SK-N-SH treated with all-trans-retinoic acid at 6 μM for 48 hours (cell line): ENCODE data around the gene RIMBP2.

Experiments
- ATAC-seq: fragments of 200-7000 bp; cut with Tn5 transposase; 3 replicates; pipeline ENCODE4 v1.9.1; 2020; ENCODE audit warnings: mild to moderate bottlenecking, moderate library complexity
- ARNTL ChIP-seq: fragments of 450-650 bp; formaldehyde crosslinking; IDR thresholded peaks from 2 replicates; pipeline ENCODE4 v1.5.0; 2020; ENCODE audit warnings: low read depth, mild to moderate bottlenecking, moderate library complexity, borderline replicate concordance
- BACH2 ChIP-seq: fragments of 250-450 bp; sonication (Bioruptor Pico); IDR thresholded peaks from 2 replicates; pipeline ENCODE4 v1.9.0; 2021; ENCODE audit warnings: mild to moderate bottlenecking, borderline replicate concordance
- CREB5 ChIP-seq: fragments of 250-450 bp; sonication (Bioruptor Pico); IDR thresholded peaks from 2 replicates; pipeline ENCODE4 v1.5.1; 2020; ENCODE audit warnings: low read depth, mild to moderate bottlenecking, moderate library complexity
- CSDC2 ChIP-seq: fragments of 250-450 bp; sonication (Bioruptor Pico); IDR thresholded peaks from 2 replicates; pipeline ENCODE4 v1.5.0; 2020; ENCODE audit warnings: mild to moderate bottlenecking, moderate library complexity
- CSRNP3 ChIP-seq: fragments of 250-450 bp; sonication (Bioruptor Pico); IDR thresholded peaks from 2 replicates; pipeline ENCODE4 v1.5.1; 2021; ENCODE audit warnings: mild to moderate bottlenecking, moderate library complexity
- GLIS3 ChIP-seq: fragments of 250-450 bp; sonication (Bioruptor Pico); IDR thresholded peaks from 2 replicates; pipeline ENCODE4 v1.5.0; 2020; ENCODE audit warnings: mild to moderate bottlenecking, moderate library complexity
- PATZ1 ChIP-seq: fragments of 250-450 bp; sonication (Bioruptor Pico); IDR thresholded peaks from 2 replicates; pipeline ENCODE4 v1.8.0; 2020; ENCODE audit warnings: mild to moderate bottlenecking, moderate library complexity, borderline replicate concordance
- POU6F1 ChIP-seq: fragments of 250-450 bp; sonication (Bioruptor Pico); IDR thresholded peaks from 2 replicates; pipeline ENCODE4 v1.8.0; 2021; ENCODE audit warnings: low read depth, mild to moderate bottlenecking, moderate library complexity, borderline replicate concordance
- RARB ChIP-seq: fragments of 250-450 bp; sonication (Bioruptor Pico); IDR thresholded peaks from 2 replicates; pipeline ENCODE4 v1.8.0; 2021; ENCODE audit warnings: mild to moderate bottlenecking, moderate library complexity
- SNAI2 ChIP-seq: fragments of 250-450 bp; sonication (Bioruptor Pico); IDR thresholded peaks from 2 replicates; pipeline ENCODE4 v1.5.0; 2020; ENCODE audit warnings: mild to moderate bottlenecking, moderate library complexity
- TOX ChIP-seq: fragments of 250-450 bp; sonication (Bioruptor Pico); IDR thresholded peaks from 2 replicates; pipeline ENCODE4 v1.8.0; 2021; ENCODE audit warnings: mild to moderate bottlenecking, moderate library complexity, borderline replicate concordance
- TSHZ2 ChIP-seq: fragments of 250-450 bp; sonication (Bioruptor Pico); IDR thresholded peaks from 2 replicates; pipeline ENCODE4 v1.5.0; 2020; ENCODE audit warnings: mild to moderate bottlenecking, moderate library complexity
- ZC3H10 ChIP-seq: fragments of 250-450 bp; sonication (Bioruptor Pico); IDR thresholded peaks from 2 replicates; pipeline ENCODE4 v1.5.1; 2021; ENCODE audit warnings: mild to moderate bottlenecking, moderate library complexity
- ZNF70 ChIP-seq: fragments of 450-650 bp; formaldehyde crosslinking; IDR thresholded peaks from 2 replicates; pipeline ENCODE4 v1.5.0; 2020; ENCODE audit warnings: mild to moderate bottlenecking, moderate library complexity
- ZNF8 ChIP-seq: fragments of 450-650 bp; formaldehyde crosslinking; IDR thresholded peaks from 2 replicates; pipeline ENCODE4 v1.5.0; 2020; ENCODE audit warnings: mild to moderate bottlenecking, moderate library complexity

Gene RIMBP2

GRCh38 chr12:130560321-130560720 lies 155.8 kb downstream of the RIMBP2 start (continued):
- TF ChIP-seq CSRNP3 = no peak

- TF ChIP-seq BACH2 (CRISPR knock-in tag) (no peak), RARB (CRISPR knock-in tag) (no peak), CSRNP3 (no peak), PATZ1 (CRISPR knock-in tag) (no peak)
- ATAC-seq = no peak
These were observed 156.3 kb downstream of the RIMBP2 start for GRCh38 chr12:130559806-130560205.

GRCh38 chr12:130557886-130558765 lies 158.0 kb downstream of the RIMBP2 start:
- ATAC-seq = no peak
- TF ChIP-seq GLIS3 (CRISPR knock-in tag) (no peak), ZNF70 (CRISPR knock-in tag) (no peak)

GRCh38 chr12:130557201-130557600 lies 158.9 kb downstream of the RIMBP2 start:
- no peak for TF ChIP-seq ARNTL (CRISPR knock-in tag)
- no peak for TF ChIP-seq SNAI2
- TF ChIP-seq CREB5 = no peak
- no peak for TF ChIP-seq PATZ1 (CRISPR knock-in tag)
- TF ChIP-seq, all 23 proteins: peak for 0
- ATAC-seq = no peak

- no peak for ATAC-seq
- TF ChIP-seq ZNF8 (CRISPR knock-in tag) (no peak), TSHZ2 (CRISPR knock-in tag) (no peak), CSRNP3 (no peak), SNAI2 (no peak), CSDC2 (CRISPR knock-in tag) (no peak), GLIS3 (CRISPR knock-in tag) (no peak), ZC3H10 (no peak), ARNTL (CRISPR knock-in tag) (no peak), CREB5 (no peak), RARB (CRISPR knock-in tag) (no peak), POU6F1 (CRISPR knock-in tag) (no peak), ZNF70 (CRISPR knock-in tag) (no peak), TOX (CRISPR knock-in tag) (no peak)
These were observed 159.5 kb downstream of the RIMBP2 start for GRCh38 chr12:130556486-130557055.
